Measurements from ENCODE around the gene HNRNPL.
"Not testable (repeated sequence)": the region's sequence is repeated elsewhere in the genome, so short reads cannot be mapped to it uniquely, and the experiment has no call there.

DNA sequence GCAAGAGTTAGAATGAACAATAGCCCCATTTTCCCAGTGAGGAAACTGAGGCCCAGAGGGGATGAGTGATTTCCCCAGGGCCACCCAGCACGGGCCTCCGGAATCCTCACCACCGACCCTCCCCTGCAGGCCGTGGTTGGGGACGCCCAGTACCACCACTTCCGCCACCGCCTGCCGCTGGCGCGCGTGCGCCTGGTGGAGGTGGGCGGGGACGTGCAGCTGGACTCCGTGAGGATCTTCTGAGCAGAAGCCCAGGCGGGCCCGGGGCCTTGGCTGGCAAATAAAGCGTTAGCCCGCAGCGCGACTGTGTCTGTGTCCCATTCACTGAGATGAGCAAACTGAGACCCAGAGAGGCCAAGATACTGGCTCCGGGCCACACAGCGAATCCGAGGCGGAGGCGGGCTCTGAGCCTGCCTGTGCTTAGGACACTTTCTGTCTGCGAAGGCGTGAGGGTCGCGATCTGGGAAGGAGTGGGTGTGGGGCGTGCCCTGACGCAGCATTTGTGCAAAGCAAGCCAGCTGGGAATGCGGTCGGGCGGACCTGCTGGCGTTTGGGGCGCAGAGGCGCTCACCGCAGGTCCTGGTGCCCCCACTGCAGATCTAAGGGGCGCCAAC, 58.2 kb downstream of the HNRNPL start:
- TF ChIP-seq, protein P1, sequence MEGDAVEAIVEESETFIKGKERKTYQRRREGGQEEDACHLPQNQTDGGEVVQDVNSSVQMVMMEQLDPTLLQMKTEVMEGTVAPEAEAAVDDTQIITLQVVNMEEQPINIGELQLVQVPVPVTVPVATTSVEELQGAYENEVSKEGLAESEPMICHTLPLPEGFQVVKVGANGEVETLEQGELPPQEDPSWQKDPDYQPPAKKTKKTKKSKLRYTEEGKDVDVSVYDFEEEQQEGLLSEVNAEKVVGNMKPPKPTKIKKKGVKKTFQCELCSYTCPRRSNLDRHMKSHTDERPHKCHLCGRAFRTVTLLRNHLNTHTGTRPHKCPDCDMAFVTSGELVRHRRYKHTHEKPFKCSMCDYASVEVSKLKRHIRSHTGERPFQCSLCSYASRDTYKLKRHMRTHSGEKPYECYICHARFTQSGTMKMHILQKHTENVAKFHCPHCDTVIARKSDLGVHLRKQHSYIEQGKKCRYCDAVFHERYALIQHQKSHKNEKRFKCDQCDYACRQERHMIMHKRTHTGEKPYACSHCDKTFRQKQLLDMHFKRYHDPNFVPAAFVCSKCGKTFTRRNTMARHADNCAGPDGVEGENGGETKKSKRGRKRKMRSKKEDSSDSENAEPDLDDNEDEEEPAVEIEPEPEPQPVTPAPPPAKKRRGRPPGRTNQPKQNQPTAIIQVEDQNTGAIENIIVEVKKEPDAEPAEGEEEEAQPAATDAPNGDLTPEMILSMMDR (conservative IDR thresholded peaks at IDR 0.05; ENCODE audit: low read length) = not testable (repeated sequence)
- not testable (repeated sequence) for TF ChIP-seq EZH2phosphoT487 (IDR thresholded peaks at IDR 0.05; ENCODE audit: borderline replicate concordance)

Measured in Loucy (cell line).